ENCODE results near the gene NR0B2. TPM values are rescaled to one million over a fixed set of nuclear protein-coding genes. Genes with fewer than 3 reads are reported as not detected.
"Not testable (repeated sequence)": the region's sequence is repeated elsewhere in the genome, so short reads cannot be mapped to it uniquely, and the experiment has no call there.

The NR0B2 gene
- total RNA-seq, 2 donors from 2014 or later = not detected

DNA sequence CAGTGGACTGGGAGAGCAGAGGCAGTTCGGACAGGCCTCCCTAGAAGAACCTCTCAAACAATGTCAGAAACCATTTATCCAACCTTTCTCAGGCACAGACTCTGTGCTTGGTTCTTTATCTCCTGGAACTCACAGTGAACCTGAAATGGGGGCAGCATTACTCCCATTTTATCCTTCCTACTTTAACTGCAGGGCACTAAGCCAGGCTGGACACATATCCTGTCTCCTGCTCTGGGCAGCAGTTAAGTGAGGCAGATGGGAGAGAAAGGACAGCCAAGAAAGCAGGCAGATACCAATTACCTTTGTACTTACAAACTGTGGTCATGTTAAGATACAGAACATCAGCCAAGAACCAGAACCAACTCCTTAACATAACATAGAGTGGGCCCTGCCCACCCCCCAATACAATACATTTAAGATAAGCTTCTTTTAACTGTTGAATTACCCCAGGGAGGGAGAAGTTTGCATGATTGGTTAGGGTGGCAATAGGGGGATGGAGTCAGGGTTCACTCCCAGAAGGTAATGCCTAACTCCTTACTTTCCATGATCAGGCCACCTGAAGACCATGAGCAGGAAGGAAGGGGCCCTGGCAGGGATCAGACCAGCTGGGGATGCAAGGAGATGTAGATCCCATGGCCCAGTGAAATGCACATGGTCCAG, 35.6 kb upstream of the NR0B2 start:
- Mint-ChIP-seq H3K27ac (no peak overlapping the region), H3K4me1 (ENCODE audit: low read depth) (no peaks in the 10 kb centered on the region), H3K27me3 (ENCODE audit: low read depth) (no peaks in the 10 kb centered on the region), H3K36me3 (ENCODE audit: insufficient read depth in 2 of 2) (peaks cover 6 to 12% of the 10 kb centered on the region in 2 donors), H3K9me3 (no peaks in the 10 kb centered on the region), H3K4me3 (no peak overlapping the region)
- no peak for DNase-seq
- ATAC-seq (replicated peaks in 1 of 2) = no peak

DNA sequence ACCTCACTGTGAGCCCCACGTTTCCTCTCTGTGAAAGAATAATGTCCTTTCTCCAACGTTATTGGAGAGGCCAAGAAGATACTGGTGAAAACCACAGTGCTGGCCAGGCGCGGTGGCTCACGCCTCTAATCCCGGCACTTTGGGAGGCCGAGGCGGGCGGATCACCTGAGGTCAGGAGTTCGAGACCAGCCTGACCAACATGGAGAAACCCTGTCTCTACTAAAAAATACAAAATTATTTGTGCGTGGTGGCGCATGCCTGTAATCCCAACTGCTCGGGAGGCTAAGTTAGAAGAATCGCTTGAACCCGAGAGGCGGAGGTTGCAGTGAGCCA, 34.9 kb upstream of the NR0B2 start:
- H3K9me3 Mint-ChIP-seq; H3K27me3 Mint-ChIP-seq (ENCODE audit: low read depth); H3K4me1 Mint-ChIP-seq (ENCODE audit: low read depth); H3K27ac Mint-ChIP-seq; ATAC-seq (replicated peaks in 1 of 2); DNase-seq; H3K4me3 Mint-ChIP-seq: not testable (repeated sequence)
- peaks cover 6 to 13% of the 10 kb centered on the region in 2 donors for H3K36me3 Mint-ChIP-seq (ENCODE audit: insufficient read depth in 2 of 2)

DNA sequence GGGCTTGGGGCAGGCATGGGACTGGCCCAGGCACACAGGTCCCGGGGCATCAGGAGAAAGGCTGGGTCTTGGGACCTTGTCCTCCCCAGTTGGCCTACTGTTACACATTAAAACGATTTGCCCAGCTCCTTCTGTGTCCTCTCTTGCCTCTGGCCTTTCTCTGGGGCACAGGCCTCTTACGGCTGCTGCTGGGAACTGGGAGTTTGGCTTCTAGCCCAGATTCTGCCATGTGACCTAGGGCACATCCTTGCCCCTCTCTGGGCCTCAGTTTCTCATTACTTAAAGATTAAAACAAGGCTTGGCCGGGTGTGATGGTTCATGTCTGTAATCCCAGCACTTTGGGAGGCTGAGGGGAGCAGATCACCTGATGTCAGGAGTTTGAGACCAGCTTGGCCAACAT, 32.5 kb upstream of the NR0B2 start:
- Mint-ChIP-seq H3K9me3 (no peaks in the 10 kb centered on the region), H3K36me3 (ENCODE audit: insufficient read depth in 2 of 2) (peaks cover 8 to 23% of the 10 kb centered on the region in 2 donors), H3K27ac (no peak overlapping the region), H3K27me3 (ENCODE audit: low read depth) (no peaks in the 10 kb centered on the region), H3K4me1 (ENCODE audit: low read depth) (no peaks in the 10 kb centered on the region), H3K4me3 (no peak overlapping the region)
- DNase-seq = no peak
- ATAC-seq (replicated peaks in 1 of 2) = no peak

DNA sequence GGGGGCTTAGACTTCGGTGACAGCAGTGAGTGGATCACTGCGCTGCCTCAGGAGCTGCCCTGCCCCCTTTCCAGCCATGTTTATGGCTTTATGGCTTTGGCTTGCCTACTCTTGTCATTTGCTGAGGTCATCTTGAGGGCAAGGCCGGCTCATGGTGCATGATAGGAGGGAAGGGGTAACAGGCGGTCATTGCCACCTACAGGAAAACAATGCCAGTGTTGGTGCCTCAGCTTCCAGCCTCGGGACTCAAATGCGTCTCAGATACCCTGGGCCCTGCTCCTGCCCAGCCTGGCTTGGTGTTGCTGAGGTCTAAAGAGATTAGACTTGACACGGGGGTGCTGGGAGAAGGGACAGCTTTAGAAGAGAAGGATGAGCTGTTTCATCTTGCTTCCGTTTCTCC, 32.0 kb upstream of the NR0B2 start:
- no peaks in the 10 kb centered on the region for H3K9me3 Mint-ChIP-seq
- ATAC-seq (replicated peaks in 1 of 2) = no peak
- H3K27me3 Mint-ChIP-seq (ENCODE audit: low read depth) = no peaks in the 10 kb centered on the region
- no peak for DNase-seq
- H3K4me1 Mint-ChIP-seq (ENCODE audit: low read depth) = no peaks in the 10 kb centered on the region
- H3K4me3 Mint-ChIP-seq = no peak overlapping the region
- no peak overlapping the region for H3K27ac Mint-ChIP-seq
- peaks cover 8 to 23% of the 10 kb centered on the region in 2 donors for H3K36me3 Mint-ChIP-seq (ENCODE audit: insufficient read depth in 2 of 2)

DNA sequence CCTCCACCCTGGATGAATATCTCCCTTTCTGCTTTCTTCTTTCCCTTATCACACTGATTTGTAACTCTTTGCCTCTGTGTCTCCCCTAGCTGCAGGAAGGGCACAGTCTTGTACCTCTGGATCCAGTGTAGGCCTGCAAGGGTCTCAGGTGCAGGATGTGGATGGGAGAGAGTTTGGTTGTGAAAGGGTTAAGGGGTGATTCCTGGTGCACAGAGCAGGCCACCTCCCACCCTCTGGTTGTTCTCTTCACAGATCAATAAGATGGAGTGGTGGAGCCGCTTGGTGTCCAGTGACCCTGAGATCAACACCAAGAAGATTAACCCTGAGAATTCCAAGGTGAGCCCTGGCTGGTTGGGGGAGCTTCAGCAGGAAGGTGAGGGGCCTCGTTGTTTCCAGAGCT, 31.4 kb upstream of the NR0B2 start:
- Mint-ChIP-seq H3K9me3 (no peaks in the 10 kb centered on the region), H3K27ac (no peak overlapping the region), H3K4me3 (no peak overlapping the region), H3K36me3 (ENCODE audit: insufficient read depth in 2 of 2) (peaks cover 8 to 23% of the 10 kb centered on the region in 2 donors), H3K4me1 (ENCODE audit: low read depth) (no peaks in the 10 kb centered on the region), H3K27me3 (ENCODE audit: low read depth) (no peaks in the 10 kb centered on the region)
- no peak for ATAC-seq (replicated peaks in 1 of 2)
- no peak for DNase-seq

DNA sequence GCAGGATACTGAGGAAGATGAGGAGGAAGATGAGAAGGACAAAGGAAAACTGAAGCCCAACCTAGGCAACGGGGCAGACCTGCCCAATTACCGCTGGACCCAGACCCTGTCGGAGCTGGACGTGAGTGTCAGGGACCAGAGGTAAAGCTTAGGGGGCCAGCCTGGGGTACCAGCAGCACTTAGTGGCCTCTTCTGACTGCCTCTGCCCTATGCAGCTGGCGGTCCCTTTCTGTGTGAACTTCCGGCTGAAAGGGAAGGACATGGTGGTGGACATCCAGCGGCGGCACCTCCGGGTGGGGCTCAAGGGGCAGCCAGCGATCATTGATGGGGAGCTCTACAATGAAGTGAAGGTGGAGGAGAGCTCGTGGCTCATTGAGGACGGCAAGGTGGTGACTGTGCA, 28.9 kb upstream of the NR0B2 start:
- no peaks in the 10 kb centered on the region for H3K4me1 Mint-ChIP-seq (ENCODE audit: low read depth)
- no peak for ATAC-seq (replicated peaks in 1 of 2)
- peaks cover 8 to 24% of the 10 kb centered on the region in 2 donors for H3K36me3 Mint-ChIP-seq (ENCODE audit: insufficient read depth in 2 of 2)
- no peak overlapping the region for H3K4me3 Mint-ChIP-seq
- no peaks in the 10 kb centered on the region for H3K9me3 Mint-ChIP-seq
- H3K27ac Mint-ChIP-seq = peak overlapping the region; percentile 8
- no peak for DNase-seq
- H3K27me3 Mint-ChIP-seq (ENCODE audit: low read depth) = no peaks in the 10 kb centered on the region

DNA sequence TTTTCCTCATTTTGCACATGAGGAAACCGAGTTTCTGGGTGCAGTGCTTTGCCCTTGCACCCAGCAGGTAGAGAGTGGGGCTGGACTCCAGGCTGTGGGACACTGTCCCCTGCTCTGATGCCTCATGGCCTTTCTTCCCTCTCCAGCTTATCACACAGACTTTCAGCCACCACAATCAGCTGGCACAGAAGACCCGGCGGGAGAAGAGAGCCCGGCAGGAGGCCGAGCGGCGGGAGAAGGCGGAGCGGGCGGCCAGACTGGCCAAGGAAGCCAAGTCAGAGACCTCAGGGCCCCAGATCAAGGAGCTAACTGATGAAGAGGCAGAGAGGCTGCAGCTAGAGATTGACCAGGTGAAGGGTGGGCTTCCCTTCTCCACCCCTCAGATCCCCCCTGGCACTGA, 27.5 kb upstream of the NR0B2 start:
- no peak overlapping the region for H3K27ac Mint-ChIP-seq
- no peaks in the 10 kb centered on the region for H3K9me3 Mint-ChIP-seq
- DNase-seq (no peak), ATAC-seq (replicated peaks in 1 of 2) (no peak)
- no peaks in the 10 kb centered on the region for H3K27me3 Mint-ChIP-seq (ENCODE audit: low read depth)
- H3K36me3 Mint-ChIP-seq (ENCODE audit: insufficient read depth in 2 of 2) = peaks cover 8 to 22% of the 10 kb centered on the region in 2 donors
- H3K4me1 Mint-ChIP-seq (ENCODE audit: low read depth) = no peaks in the 10 kb centered on the region
- no peak overlapping the region for H3K4me3 Mint-ChIP-seq

DNA sequence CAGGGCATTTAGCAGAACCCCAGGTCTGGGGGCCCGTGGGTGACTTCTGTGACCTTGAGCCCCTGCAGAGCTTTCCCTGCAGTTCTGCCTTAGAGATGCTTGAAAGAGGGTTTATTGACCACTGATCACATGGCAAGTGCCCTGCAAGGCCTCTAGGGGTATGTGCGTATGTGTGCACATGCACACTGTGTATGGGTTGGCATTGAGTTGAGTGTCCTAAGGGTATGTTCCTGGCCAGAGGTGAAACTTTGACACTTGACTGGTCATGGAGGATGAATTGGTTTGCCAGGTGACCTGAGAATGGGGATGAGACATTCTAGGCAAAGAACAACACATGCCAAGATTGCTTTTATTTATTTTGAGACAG, 24.9 kb upstream of the NR0B2 start:
- no peak overlapping the region for H3K27ac Mint-ChIP-seq
- H3K4me1 Mint-ChIP-seq (ENCODE audit: low read depth) = no peaks in the 10 kb centered on the region
- no peaks in the 10 kb centered on the region for H3K9me3 Mint-ChIP-seq
- H3K4me3 Mint-ChIP-seq = no peak overlapping the region
- DNase-seq (no peak), ATAC-seq (replicated peaks in 1 of 2) (no peak)
- H3K36me3 Mint-ChIP-seq (ENCODE audit: insufficient read depth in 2 of 2) = peaks cover 2 to 16% of the 10 kb centered on the region in 2 donors
- H3K27me3 Mint-ChIP-seq (ENCODE audit: low read depth) = no peaks in the 10 kb centered on the region

DNA sequence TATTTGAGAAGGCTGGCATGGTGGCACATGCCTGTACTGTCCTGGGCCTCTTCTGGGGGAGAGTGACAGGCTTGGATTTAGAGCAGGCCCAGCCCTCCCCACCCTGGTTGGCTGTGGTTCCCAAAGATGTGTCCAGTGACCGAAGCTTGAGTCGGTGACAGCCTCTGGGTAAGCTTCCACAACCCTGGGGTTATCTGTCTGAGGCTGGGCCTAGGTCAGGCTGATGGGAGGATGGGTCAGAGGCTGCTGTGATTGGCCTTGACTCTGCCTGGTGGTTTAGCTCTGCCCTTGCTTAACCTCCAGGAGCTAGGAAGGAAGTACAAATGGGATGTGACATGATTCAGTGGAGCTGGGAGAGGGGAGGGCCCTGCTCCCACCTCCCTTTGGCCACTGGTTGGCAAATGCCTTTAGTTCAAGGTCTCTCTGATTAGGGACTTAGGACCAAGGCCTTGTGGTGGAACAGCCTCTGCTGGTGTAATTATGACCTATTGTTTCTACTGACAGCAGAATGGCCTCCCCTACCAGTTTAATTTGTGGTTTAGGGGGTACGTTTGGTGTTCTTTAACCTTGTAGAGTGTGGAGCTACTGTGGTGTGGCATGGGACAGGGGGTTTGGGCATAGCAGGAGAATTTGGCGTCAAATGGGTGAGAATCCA, 24.4 kb upstream of the NR0B2 start:
- ATAC-seq (replicated peaks in 1 of 2) = no peak
- no peaks in the 10 kb centered on the region for H3K4me1 Mint-ChIP-seq (ENCODE audit: low read depth)
- H3K36me3 Mint-ChIP-seq (ENCODE audit: insufficient read depth in 2 of 2) = peaks cover 2 to 15% of the 10 kb centered on the region in 2 donors
- no peaks in the 10 kb centered on the region for H3K9me3 Mint-ChIP-seq
- no peak for DNase-seq
- no peak overlapping the region for H3K4me3 Mint-ChIP-seq
- no peaks in the 10 kb centered on the region for H3K27me3 Mint-ChIP-seq (ENCODE audit: low read depth)
- no peak overlapping the region for H3K27ac Mint-ChIP-seq

DNA sequence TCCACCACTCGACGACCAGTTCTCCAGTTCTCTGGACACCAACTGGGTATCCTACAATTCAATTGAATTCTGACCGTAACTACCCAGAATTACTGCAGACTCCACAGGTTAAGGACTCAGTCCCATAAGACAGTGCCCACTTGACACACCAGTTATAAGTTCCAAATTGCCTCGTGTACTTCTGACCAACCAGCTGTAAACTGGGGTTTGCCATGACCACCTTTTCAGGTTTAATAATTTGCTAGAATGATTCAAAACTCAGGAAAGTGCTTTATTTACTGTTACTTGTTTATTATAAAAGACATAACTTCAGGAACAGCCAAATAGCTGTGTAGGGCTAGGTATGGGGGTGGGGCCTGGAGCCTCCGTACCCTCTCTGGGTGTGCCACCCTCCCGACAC, 23.0 kb upstream of the NR0B2 start:
- DNase-seq (no peak), ATAC-seq (replicated peaks in 1 of 2) (no peak)
- H3K36me3 Mint-ChIP-seq (ENCODE audit: insufficient read depth in 2 of 2) = peaks cover 0 to 15% of the 10 kb centered on the region in 2 donors
- no peaks in the 10 kb centered on the region for H3K27me3 Mint-ChIP-seq (ENCODE audit: low read depth)
- H3K4me3 Mint-ChIP-seq = no peak overlapping the region
- H3K27ac Mint-ChIP-seq = no peak overlapping the region
- H3K4me1 Mint-ChIP-seq (ENCODE audit: low read depth) = no peaks in the 10 kb centered on the region
- no peaks in the 10 kb centered on the region for H3K9me3 Mint-ChIP-seq

DNA sequence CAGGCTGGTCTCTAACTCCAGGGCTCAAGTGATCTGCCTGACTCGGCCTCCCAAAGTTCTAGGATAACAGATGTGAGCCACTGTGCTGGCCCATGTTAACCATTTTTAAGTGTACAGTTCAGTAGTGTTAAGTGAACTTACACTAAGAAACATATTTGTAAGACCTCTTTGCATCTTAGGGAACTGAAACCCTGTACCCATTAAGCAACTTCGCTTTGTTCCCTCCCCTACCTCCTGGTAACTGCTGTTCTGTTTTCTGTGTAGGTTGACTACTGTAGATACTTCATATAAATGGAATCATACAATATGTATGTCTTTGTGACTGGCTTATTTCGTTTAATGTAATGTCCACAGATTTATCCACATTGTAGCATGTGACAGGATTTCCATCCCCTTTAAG, 18.8 kb upstream of the NR0B2 start:
- ATAC-seq (replicated peaks in 1 of 2) = no peak
- no peaks in the 10 kb centered on the region for H3K9me3 Mint-ChIP-seq
- no peak overlapping the region for H3K27ac Mint-ChIP-seq
- H3K27me3 Mint-ChIP-seq (ENCODE audit: low read depth) = no peaks in the 10 kb centered on the region
- DNase-seq = no peak
- no peak overlapping the region for H3K4me3 Mint-ChIP-seq
- peaks cover 0 to 24% of the 10 kb centered on the region in 2 donors for H3K36me3 Mint-ChIP-seq (ENCODE audit: insufficient read depth in 2 of 2)
- no peaks in the 10 kb centered on the region for H3K4me1 Mint-ChIP-seq (ENCODE audit: low read depth)

DNA sequence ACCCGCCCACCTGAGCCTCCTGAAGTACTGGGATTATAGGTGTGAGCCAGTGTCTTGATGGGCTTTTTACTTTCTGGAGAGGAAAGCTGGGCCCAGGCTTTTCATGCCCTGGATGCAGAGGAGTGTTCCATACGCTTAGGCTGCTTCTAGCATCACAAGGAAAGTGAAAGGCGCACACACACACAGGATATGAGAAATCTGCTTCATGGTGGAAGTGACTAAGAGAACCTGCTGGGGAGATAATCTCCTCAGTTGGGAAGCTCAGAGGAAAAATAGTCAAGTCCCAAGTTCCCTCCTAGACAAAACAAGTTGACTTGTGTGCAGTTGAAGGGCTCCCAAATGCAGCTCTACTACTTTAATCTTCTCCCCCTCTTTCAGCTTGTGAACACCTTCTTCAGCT, 9.9 kb upstream of the NR0B2 start:
- H3K9me3 Mint-ChIP-seq = no peaks in the 10 kb centered on the region
- no peaks in the 10 kb centered on the region for H3K27me3 Mint-ChIP-seq (ENCODE audit: low read depth)
- peak overlapping the region; percentile 90 for H3K27ac Mint-ChIP-seq
- H3K4me3 Mint-ChIP-seq = peak overlapping the region; percentile 93
- DNase-seq = no peak
- peaks cover 51% of the 10 kb centered on the region for H3K4me1 Mint-ChIP-seq (ENCODE audit: low read depth)
- peaks cover 13 to 25% of the 10 kb centered on the region in 2 donors for H3K36me3 Mint-ChIP-seq (ENCODE audit: insufficient read depth in 2 of 2)
- ATAC-seq (replicated peaks in 1 of 2) = no peak

DNA sequence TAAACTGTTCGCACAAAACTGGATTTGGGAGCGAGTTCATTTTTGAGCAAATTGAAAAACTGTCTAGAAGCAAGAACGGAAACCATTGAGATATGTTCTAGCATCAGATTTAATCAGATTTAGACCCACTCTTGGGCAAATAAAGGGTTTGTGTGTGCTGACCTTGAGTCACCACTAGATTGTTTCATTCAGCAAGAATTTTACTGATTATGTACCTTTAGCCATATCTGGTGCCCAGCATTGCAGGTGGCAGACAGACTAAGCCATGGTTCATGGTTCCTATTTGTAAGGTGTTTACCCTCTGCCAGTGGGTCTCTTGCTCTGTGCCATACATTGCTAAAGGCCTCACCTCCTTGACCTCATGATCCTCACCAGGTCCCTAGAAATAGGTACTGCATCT, 9.1 kb upstream of the NR0B2 start:
- Mint-ChIP-seq H3K36me3 (ENCODE audit: insufficient read depth in 2 of 2) (peaks cover 13 to 20% of the 10 kb centered on the region in 2 donors), H3K27me3 (ENCODE audit: low read depth) (no peaks in the 10 kb centered on the region), H3K9me3 (no peaks in the 10 kb centered on the region), H3K4me3 (peak overlapping the region; percentile 93), H3K4me1 (ENCODE audit: low read depth) (peaks cover 51% of the 10 kb centered on the region), H3K27ac (peak overlapping the region; percentile 84)
- no peak for ATAC-seq (replicated peaks in 1 of 2)
- DNase-seq = no peak

DNA sequence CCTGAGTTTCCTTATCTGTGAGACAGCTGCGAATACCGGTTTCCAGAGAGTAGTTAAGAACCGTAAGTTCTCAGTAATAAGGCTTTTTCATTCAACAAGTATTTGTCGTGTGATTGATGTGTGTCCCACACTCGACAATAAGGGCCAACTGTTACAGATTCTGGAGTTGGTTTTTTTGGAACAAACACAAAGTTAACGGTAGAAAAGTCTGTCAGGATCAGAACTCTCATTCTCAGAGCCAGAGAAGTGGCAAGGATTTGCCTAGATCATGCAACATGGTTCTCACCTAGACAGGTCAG, 8.6 kb upstream of the NR0B2 start:
- Mint-ChIP-seq H3K4me3 (peak overlapping the region; percentile 93), H3K27me3 (ENCODE audit: low read depth) (no peaks in the 10 kb centered on the region), H3K27ac (peak overlapping the region; percentile 84), H3K36me3 (ENCODE audit: insufficient read depth in 2 of 2) (peaks cover 13 to 20% of the 10 kb centered on the region in 2 donors), H3K4me1 (ENCODE audit: low read depth) (peaks cover 51% of the 10 kb centered on the region), H3K9me3 (no peaks in the 10 kb centered on the region)
- no peak for ATAC-seq (replicated peaks in 1 of 2)
- DNase-seq = no peak
